NCI-H146 treated with DMSO at 0.1 percent for 48 hours (cell line): ENCODE results near the gene KBTBD12.

Experiments
- DNase-seq: peaks from one replicate; lab custom pipeline; 2025; ENCODE audit not compliant: unreplicated experiment; lab: John Stamatoyannopoulos, UW

Gene KBTBD12

DNA sequence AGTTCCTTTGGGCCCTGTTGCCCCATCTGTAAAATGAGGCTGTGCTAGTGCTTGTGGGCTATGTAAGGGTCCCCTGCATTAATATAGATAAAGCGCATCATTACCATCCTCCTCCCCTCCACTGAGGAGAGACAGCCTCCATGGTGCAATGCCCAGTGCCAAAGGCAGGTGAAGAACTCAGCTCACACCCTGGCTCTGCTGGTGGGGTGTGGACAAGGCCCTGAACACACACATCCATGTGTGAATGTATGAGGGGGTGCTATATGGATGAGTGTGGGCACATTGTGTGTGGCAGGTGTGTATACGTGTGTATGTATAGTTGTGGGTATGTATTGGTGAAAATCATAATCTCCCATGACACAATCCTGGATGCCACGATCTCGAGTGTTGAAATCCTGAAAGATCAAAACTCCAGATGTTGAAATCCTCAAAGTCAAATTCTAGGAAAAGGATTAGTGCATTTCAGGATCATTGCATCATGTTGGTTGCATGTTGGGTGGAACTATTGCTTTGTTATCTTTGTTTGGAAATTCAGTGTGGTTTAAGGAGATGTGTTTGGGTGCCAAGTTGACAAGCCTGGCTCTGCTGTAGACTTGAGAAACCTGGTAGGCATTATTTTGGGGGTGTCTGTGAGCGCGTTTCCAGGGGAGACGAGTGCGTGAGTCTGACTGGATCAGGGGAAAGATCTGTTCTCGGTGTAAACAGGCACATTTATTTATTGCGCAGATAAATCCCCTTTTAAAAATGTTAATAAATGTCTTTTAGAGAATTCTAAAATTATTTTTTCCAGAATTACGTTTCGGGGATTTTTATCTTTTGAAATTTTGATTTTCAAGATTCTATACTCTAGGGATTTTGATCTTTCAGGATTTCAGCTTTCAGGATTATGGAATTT, 95.2 kb downstream of the KBTBD12 start:
- no peak for DNase-seq

DNA sequence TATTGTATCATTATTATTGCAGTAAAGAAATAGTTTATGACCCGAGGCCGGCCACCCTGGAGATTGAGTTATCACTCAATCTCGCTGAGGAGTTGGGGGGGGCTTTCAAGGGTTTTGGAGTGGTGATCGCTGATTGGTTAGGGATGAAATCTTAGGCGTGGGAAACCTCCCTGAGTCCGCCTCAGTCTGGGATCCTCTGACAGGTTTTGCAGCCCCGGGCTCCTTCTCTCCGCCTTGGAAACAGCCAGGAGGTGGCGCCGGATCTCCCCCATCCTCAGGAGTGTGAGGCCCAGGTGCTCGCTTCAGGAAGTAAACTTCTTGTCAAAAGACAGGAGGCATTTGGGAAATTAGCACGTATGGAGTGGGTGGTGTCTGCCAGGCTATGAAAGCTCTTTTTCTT, 96.1 kb downstream of the KBTBD12 start:
- peak; percentile 83 for DNase-seq

DNA sequence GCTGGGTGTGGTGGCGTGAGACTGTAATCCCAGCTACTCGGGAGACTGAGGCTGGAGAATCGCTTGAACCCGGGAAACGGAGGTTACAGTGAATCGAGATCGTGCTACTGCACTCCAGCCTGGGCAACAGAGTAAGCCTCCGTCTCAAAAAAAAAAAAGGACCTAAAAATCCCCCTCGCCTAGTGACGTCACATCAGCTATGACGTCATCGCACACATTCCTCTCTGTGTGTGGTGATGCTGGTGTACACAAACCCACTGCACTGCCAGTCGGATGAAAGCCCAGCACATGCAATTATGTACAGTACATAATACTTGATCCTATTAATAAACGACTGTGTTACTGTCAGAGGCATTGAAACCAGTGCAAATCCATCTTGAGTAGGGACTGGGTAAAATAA, 97.0 kb downstream of the KBTBD12 start:
- DNase-seq: no peak

DNA sequence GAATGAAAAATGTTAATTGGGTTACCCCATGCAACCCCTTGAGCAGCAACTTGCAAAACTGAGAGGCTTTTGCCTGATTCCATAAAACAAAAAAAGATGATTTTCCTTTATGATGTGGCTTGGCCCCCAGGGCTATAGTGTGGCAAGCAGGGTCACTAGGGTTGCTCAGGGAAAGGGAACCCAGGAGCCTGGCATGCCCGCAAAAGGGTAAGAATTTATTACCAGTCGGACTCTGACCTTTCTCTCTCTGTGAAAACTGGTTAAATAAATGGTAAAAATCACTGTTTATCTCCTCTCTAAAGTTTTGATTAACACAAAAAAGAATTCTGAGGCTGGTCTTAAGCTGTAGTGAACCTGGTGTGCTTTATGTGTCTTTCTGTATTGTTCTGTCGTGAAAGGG, 99.5 kb downstream of the KBTBD12 start:
- no peak for DNase-seq

DNA sequence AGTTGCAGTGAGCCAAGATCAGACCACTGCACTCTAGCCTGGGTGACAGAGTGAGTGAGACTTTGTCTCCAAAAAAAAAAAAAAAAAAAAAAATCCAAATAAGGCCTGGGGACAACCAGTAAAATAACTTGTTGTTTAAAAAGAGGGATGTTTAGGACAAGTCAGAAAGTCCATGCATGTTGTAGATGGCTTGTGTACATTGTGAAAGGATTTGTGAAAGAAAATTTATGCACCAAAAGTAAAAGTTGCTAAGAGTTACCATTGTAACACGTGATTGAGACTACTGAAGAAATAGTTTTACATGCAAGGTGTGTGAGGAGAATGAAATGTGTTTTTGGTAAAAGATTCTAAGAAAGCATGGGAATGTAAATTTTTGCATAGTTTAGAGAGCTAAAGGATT, 101.5 kb downstream of the KBTBD12 start:
- no peak for DNase-seq

DNA sequence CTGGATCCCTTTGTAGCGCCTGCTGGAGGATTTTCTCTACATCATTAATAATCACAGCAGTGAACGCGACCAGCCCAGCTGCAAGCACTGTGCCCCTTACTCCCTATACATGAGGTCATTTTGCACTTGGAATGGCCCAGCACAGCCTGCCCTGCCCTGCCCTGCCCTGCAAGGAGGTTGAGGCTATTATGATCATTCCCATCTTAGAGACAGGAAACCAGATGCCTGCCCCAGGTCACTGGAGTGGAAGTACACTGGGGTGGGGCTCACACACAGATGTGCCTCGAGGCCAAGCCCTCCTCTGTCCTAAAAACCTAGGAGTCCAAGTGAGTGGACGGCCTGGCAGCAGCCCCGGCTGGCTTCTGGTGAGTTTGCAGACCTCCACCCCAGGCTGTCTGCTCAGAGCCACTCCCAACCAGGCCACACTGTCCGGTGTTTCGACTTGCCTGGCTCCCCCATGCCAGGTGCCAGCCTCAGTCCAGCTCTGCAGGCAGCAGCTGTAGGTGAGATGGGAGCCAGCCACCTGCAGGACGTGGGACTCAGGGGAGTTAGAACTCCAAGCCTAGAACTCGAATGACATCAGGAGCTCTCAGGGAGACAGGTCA, 106.8 kb downstream of the KBTBD12 start:
- DNase-seq: no peak

DNA sequence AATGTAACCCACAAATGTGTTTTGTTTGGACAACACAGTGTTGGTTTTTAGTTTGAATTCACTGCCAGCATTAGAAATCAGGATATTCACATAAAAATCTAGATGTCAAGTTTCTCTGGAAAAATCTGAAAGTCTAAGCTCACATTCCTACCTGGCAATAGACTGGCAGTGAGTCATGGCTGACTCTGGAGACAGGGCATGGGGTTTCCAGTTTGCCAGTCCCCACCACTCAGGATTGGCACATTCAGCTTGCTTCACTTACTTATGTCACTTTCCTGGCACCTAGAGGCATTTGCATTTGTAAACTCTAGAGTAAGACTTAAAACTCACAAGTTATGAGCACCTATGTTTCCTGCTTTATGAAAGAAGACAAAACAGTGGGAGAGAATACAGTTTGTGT, 118.1 kb downstream of the KBTBD12 start:
- DNase-seq: no peak

DNA sequence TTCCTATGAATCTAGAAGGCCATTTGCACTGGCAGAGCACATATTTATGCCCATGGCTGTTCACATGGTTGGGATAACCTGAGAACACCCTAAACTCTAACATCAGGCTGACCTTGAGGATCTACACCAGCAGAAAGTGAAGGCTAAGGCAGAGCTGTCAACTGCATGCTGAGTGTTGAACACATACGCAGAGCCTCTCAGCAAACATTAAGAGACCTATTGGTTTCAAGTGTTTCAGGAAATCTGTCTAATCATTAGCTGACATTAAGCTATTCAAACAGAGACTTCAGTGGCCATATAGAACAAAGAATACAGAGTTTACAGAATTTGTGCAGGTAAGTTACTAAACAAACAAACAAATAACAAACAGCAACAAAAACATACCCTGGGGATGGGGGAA, 121.1 kb downstream of the KBTBD12 start:
- DNase-seq: peak; percentile 51
